Thoracic aorta (tissue), 2 donors: ENCODE measurements around the gene MED14. TPM values are rescaled to one million over a fixed set of nuclear protein-coding genes. Genes with fewer than 3 reads are reported as not detected.
"Not testable (repeated sequence)": the region's sequence is repeated elsewhere in the genome, so short reads cannot be mapped to it uniquely, and the experiment has no call there.

Experiments used
- ATAC-seq: fragments of 150-250 bp; one replicate; pipeline ENCODE4 v1.8.0; 2017; ENCODE audit warnings: low read depth; ENCODE audit not compliant: insufficient number of reproducible peaks, low FRiP score
- DNase-seq: peaks from one replicate; pipeline ENCODE4 v3.0.0-alpha.2; 2020; ENCODE audit warnings: low spot score
- H3K27ac ChIP-seq, 2 donors: fragments of 200-600 bp; sonication (generic); 1 replicate in 1 of 2; 2 replicates in 1 of 2; pipeline ENCODE4 v1.5.1; 2016; ENCODE audit warnings: mild to moderate bottlenecking in 2 of 2, moderate library complexity in 2 of 2
- H3K27me3 ChIP-seq: fragments of 200-600 bp; sonication (generic); replicated peaks from 2 replicates; pipeline ENCODE4 v1.6.0; 2016; ENCODE audit warnings: mild to moderate bottlenecking; ENCODE audit not compliant: insufficient read depth
- H3K36me3 ChIP-seq: fragments of 200-600 bp; sonication (generic); one replicate; pipeline ENCODE4 v1.5.1; 2016
- H3K4me1 ChIP-seq, 2 donors: fragments of 200-600 bp; sonication (generic); 1 replicate in 1 of 2; 2 replicates in 1 of 2; pipeline versions ENCODE4 v1.5.1 to v1.6.0; 2016; ENCODE audit warnings: low read depth in 2 of 2, mild to moderate bottlenecking in 1 of 2; ENCODE audit not compliant: control insufficient read depth in 1 of 2
- H3K4me3 ChIP-seq: fragments of 200-600 bp; sonication (generic); 2 replicates; pipeline ENCODE4 v1.5.1; 2016; ENCODE audit warnings: mild to moderate bottlenecking
- H3K9me3 ChIP-seq: fragments of 200-600 bp; sonication (generic); 2 replicates; pipeline ENCODE4 v1.5.1; 2016
- CTCF ChIP-seq: fragments of 200-600 bp; sonication (generic); IDR thresholded peaks from one replicate; pipeline ENCODE4 v1.5.1; 2019; ENCODE audit warnings: antibody characterized with exemption
- total RNA-seq, 2 donors: library from RNA; depleted of rRNA; stranded (reverse); fragments of >200 nt; gene quantifications; one replicate each; pipeline versions ENCODE4 v1.1.0 to v1.2.3, GENCODE V29; 2016

Gene MED14
- 10 to 100 TPM; 25.7 to 94.1 TPM for total RNA-seq

GRCh38 chrX:40735325-40736169 lies at the start of gene MED14:
TSS of gene MED14 (minus strand) at chrX:40735542. CDS start at chrX:40735412, 130 bp downstream.
- Histone ChIP-seq H3K9me3 (no peaks in the 10 kb centered on the region), H3K36me3 (no peaks in the 10 kb centered on the region), H3K4me3 (peak within 1 kb of the TSS; percentile 82), H3K27ac (peak within 1 kb of the TSS; percentile 93 to 94), H3K4me1 (peaks cover 0 to 14% of the 10 kb centered on the region in 2 donors), H3K27me3 (no peaks in the 10 kb centered on the region)
- no peak for TF ChIP-seq CTCF
- DNase-seq (peak; percentile 37), ATAC-seq (peak; percentile 35)

- no peak overlapping the region for H3K27ac ChIP-seq
- DNase-seq (no peak), ATAC-seq (no peak)
- H3K27me3 ChIP-seq = no peaks in the 10 kb centered on the region
- no peaks in the 10 kb centered on the region for H3K36me3 ChIP-seq
- no peaks in the 10 kb centered on the region for H3K9me3 ChIP-seq
- H3K4me1 ChIP-seq = peaks cover 0 to 8% of the 10 kb centered on the region in 2 donors
- no peak overlapping the region for H3K4me3 ChIP-seq
- TF ChIP-seq CTCF = no peak
Observed at GRCh38 chrX:40784516-40785151, 49.3 kb upstream of the MED14 start.

GRCh38 chrX:40782644-40783259 lies 47.4 kb upstream of the MED14 start:
- H3K27ac ChIP-seq, H3K4me3 ChIP-seq, H3K36me3 ChIP-seq, H3K27me3 ChIP-seq, ATAC-seq, DNase-seq, H3K9me3 ChIP-seq: not testable (repeated sequence)
- H3K4me1 ChIP-seq = peaks cover 0 to 14% of the 10 kb centered on the region in 2 donors

- Histone ChIP-seq H3K27me3 (no peaks in the 10 kb centered on the region), H3K4me1 (peaks cover 0 to 16% of the 10 kb centered on the region in 2 donors), H3K9me3 (no peaks in the 10 kb centered on the region), H3K27ac (no peak overlapping the region), H3K36me3 (no peaks in the 10 kb centered on the region), H3K4me3 (no peak overlapping the region)
- ATAC-seq = no peak
- TF ChIP-seq CTCF = no peak
- DNase-seq = no peak
Observed at GRCh38 chrX:40780951-40781350, 45.6 kb upstream of the MED14 start.

- H3K9me3 ChIP-seq = no peaks in the 10 kb centered on the region
- H3K27ac ChIP-seq = no peak overlapping the region
- TF ChIP-seq CTCF = no peak
- H3K36me3 ChIP-seq = no peaks in the 10 kb centered on the region
- no peak overlapping the region for H3K4me3 ChIP-seq
- DNase-seq = no peak
- no peak for ATAC-seq
- H3K4me1 ChIP-seq = peaks cover 0 to 24% of the 10 kb centered on the region in 2 donors
- H3K27me3 ChIP-seq = no peaks in the 10 kb centered on the region
Observed at GRCh38 chrX:40780082-40780481, 44.7 kb upstream of the MED14 start.
